ENCODE results near the gene CALML5.

Gene CALML5, protein sequence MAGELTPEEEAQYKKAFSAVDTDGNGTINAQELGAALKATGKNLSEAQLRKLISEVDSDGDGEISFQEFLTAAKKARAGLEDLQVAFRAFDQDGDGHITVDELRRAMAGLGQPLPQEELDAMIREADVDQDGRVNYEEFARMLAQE

DNA sequence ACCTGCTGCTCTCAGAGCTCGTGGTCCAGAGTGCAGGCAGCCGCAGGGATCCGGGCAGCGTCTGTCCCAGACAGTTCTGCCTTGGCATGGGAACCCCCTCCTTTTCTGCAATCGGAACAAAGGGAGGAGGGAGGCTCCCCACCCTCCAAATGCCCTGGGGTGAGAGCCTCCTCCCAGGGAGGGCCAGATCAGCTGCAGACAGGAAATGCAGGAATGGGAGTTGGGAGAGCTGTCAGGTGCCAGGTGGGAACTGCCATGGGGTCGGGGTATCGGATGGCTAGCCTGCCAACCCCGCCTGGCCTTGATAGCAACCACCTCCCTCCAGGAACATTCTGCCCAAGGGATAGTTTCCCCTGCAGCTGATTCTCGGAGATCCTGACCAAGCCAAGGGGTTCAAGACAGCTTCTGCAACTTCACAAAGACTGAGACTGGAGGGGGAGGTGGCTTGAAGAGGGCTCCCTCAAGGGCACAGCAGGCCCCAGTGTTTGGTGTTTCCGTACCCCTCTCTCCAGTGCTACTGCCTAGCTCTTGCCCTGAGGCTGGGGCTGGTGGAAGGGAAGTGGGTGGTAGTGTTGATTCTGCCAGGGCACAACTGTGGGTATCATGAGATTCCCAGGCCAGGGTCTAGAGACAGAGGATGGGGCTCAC is at the start of gene CALML5:
CALML5 (minus strand) TSS at position 78 of the 648 bp plus-strand sequence. CDS start 132 bp downstream, outside the sequence.
- no peak for DNase-seq (ENCODE audit: low spot score)

DNA sequence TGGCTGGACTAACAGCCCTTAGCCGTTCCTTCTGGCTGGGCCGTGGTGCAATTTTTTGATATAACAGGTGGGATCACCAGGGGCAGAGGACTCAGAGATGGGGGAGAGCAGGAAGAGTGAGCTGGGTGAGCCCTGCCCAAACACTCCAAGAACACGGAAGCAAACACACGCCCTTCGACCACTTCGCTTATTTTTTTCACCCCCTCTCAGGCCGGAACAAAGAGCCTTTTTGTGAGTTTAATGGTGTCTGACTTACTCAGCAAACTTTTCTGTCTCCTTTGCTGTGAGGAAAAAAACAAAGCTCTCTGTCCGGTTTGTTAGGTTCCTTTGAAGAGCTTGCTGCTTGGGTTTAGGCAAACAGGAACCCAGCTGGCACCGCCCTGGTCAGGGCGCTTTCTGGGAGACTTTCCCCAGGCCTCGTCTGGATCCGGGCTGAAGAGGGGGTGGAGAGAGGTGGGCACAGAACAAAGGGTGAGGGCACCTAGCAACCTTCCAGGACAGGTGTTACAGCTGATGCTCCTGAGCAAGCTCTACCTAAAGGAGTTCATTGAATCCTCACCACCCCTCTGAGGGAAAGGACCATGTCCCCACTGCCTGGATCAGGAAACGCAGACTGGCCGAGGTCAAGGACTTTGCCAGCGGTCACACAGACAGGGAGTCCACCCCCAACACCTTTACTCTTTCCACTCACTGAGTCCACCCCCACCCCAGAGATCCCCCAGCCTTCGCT is 48.7 kb upstream of the CALML5 start:
- no peak for DNase-seq (ENCODE audit: low spot score)

DNA sequence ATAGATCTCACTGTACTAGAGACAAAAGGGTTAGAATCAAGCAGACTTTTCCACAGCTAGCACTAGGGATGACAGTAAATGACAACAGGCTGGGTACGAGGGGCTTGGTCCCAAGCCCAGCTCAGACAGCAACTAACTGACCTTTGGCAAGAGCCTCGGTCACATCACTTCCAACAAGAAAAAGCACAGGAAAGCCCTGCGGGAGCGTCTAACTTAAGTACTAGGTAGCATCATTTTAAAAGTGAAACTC is 48.2 kb upstream of the CALML5 start:
- no peak for DNase-seq (ENCODE audit: low spot score)

DNA sequence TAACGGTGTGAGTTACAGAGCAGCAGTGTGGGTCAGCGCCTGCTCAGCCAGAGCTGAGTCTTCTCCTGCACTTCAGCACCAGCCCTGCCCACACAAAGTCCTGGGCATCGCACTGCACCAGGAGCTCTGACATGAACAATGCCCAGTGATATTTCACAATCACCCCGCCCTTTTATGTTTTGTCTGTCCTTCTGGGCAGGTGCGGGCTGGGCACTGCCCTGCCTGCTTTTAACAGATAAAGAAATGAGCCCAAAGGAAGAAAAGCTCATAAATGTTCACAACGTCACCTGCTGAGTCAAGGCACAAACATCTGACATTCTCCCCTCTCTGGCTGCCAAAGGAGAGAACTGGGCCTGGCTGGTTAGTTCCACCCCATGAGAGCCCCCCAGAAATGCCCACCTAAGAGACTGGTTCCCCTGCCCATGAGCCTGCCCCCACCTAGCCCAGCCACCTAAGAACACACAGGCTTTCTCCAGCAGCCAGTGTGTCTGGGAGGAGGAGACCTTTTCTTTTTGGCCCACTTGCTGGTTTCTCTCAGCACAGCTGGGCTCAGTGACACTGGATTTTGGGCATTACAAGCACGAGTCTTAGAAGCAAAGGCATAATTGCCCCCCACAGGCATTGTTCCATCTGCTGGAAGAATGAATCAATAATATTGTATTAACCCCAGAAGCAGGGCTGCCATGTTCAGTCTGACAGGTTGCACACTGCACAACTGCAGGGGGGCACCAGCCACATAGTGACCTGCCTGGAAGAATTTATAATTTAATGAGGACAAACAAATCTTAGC is 47.7 kb upstream of the CALML5 start:
- no peak for DNase-seq (ENCODE audit: low spot score)

DNA sequence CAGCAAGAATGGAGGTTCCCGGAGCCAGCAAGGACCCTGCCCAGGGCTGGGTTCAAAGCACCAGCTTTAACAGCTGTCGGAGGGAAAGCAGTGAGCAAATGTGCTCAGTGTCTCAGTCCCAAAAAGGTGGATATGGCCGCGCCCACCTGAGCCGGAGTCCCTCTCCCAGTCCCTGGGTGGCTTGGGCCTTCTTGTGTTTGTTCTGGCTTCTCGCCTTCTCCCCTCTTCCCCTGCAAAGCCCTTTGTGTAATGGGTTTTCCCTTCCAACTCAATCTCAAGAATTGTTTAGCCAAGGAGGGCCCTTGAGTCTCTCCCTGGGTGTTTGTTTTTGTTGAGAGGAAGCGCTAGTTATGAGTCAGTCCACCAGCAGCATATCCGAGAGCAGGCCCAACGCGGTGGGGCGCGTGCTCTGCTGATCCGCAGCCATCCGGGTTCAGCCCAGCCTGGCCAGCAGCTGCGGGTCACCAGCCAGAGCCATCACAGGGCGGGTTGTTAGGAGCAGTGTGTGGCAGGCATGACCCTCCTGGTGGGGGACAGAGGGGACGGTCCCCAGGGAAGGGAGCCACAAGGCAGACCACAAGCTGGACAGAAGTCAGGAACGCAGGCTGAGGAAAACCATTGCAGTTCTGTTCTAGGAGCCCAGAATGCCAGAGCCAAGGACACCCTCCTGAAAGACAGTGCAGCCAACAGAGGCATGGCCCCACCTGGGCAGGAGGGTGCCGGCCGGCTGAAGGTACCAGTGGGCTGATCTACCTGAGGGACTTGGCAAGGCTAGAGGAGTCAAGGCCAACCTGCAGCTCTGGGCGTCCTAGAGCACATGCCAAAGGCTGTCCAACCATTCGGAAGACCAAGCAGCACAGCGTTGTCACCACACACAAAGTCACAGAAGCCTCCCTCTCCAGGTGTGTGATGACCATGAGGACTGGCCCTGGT is 46.7 kb upstream of the CALML5 start:
- no peak for DNase-seq (ENCODE audit: low spot score)

DNA sequence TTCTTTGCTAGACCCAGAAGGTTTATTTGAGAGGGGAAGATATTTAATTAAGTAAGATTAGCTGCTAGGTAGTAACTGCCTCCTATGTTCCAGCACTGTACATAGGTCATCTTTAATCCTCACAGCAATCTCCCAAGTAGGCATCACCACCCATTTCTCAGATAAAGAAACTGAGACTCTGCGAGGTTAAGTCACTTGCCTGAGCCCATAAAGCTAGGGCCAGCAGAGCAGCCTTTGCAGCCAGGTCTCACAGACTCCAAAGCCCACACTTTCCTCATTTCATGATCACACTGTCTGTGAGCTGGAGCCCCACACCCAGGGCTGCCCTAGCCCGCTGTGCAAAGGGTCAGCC is 46.0 kb upstream of the CALML5 start:
- no peak for DNase-seq (ENCODE audit: low spot score)

DNA sequence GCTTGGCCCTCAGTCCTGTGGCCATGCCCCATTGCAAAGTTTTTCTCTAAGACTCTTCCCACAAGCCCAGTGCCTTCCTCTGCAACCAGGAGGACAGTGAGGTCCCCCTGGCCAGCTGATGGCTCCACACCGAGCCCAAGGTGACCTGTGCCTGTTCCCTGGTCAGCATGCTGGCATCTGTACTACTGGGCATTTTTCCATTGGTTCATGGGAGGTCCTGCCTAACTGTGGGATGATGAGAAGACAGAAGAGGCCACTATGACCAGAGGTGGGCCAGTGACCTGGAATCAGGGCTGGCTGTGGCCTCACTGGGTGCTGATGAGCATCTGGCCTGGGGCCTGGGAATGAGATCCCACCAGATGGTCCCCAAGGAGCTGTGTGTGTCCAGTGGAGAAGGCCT is 45.6 kb upstream of the CALML5 start:
- no peak for DNase-seq (ENCODE audit: low spot score)

DNA sequence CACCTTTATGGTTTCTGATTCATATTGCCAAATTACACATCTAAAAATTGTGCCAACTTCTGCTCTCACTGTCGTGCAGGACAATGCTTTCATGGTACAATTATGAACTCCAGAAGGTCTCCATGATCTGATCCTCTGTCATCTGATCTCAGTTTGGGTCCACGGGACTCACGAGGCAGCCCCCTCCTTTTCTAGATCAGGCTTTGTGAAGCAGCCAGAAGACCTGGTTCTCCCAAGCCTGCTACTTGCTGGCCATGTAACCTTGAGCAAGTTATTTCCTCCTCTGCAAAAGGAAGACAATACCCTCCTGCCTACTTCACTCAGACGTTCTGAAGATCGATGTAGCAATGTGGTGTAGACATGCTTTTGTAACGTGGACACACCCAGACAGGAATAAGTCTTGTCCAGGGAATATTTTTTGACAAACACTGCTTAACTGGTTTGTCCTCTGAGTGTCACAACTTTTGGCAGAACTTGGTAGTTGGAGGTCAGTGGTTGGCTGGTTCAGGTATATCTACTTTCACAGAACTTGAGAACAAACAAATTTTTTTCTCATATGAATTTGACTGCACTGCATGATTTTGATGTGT is 44.9 kb upstream of the CALML5 start:
- DNase-seq (ENCODE audit: low spot score), result no peak

DNA sequence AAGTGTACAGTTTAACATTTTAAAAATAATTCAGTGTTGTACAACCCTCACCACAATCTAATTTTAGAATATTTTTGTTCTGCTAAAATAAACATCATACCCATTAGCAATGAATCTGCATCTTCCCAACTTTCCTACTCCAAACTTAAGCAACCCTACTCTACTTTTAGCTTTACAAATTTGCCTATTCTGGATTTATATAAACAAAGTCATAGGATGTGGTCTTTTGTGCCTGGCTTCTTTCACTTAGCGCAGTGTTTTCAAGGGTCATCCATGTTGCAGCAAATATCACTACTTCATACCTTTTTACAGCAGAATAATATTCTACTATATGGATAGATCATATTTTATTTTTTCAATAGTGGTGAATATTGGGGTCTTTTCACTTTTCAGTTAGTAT is 44.3 kb upstream of the CALML5 start:
- DNase-seq (ENCODE audit: low spot score), result no peak

DNA sequence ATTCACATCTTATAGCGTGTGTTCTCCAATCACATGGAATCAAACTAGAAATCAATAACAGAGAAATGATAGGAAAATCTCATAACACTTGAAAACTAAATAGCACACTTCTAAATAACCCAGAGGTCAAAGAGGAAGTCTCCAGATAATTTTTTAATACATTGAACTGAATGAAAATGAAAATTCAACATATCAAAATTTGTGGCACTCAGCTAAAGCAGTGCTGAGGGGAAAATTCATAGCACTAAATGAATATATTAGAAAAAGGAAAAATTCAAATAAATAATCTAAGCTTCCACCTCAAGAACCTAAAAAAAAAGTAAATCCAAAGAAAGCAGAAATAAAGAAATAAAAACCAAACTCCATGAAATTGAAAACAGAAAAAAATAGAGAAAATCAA is 42.7 kb upstream of the CALML5 start:
- no peak for DNase-seq (ENCODE audit: low spot score)

DNA sequence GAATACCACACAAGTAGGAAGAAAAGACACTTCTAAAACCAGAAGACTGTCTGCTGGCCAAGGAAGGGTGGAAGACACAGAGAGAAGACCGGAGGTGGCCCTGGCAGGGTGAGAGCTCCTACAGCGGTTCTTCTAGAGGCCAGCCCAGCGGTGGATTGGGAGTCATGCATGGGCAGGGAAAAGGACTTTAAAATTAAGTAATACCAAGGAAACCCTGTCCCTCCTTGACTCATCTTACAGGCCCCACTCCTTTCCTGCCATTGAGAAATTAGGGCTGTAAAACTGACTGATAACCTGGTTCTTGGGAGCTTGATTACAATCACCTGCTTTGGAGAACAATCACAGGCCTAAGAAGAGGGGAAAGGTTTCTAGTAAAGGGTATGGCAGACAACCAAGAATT is 41.5 kb upstream of the CALML5 start:
- DNase-seq (ENCODE audit: low spot score), result no peak

DNA sequence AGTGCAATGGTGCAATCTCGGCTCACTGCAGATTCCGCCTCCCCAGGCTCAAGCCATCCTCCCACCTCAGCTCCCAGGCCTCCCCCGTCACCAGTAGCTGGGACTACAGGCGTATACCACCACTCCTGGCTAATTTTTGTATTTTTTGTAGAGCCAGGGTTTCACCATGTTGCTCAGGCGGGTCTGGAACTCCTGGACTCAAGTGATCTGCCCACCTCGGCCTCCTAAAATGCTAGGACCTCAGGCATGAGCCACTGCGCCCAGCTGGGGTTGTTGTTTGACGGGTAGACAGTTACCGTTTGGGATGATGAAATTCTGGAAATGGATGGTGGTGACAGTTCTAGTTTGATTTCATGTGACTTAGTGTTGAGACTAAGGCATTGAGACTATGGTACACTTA is 40.7 kb upstream of the CALML5 start:
- no peak for DNase-seq (ENCODE audit: low spot score)

DNA sequence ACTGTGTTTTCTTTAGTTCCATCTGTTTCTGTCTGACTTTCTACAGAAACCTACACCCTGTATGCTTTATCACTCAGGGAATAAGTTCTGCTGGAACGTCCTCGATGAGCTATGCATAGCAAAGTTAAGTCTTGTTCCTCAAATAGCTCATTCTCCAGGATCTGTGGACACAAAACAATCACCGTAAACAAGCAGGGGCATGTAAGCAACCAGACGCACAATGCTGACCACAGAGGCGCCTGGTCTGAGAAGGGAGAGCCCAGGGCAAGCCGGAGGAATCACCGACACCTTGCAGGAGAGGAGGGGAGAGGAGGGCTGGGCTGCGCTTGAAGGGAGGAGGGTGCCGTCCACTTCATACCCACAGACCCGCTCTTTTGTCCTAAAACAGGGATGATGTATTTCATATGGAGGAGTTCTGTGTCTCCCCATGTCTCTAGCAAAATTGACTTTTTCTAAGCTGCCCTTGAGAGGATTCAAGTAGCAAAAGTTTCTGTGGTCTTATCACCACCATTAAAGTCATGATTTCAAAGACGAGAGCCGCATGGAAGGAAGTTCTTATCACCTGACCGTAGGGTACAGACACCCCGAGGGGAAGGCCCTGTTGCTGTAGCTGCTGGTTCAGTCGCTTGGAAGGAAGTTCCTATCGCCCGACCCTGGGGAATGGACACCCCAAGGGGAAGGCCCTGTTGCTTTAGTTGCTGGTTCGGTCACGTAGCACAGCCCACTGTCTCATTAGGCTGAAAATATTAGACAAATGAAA is 39.7 kb upstream of the CALML5 start:
- no peak for DNase-seq (ENCODE audit: low spot score)

DNA sequence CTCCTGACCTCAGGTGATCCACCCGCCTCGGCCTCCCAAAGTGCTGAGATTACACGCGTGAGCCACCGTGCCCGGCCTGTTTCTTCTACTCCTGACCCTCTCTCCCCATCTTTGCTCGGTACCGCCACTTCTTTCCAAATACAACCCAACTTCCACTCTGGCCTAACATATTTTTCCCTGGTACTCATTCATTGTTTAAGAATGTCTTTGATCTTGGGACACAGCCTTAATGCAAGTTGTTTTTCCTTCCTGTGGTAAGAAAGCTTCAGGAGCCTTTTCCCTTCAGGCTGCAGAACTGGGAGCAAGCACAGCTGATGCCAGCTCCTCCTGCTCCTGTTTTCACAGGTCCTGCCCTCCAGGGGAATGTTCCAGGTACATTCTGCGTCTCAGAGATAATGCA is 39.1 kb upstream of the CALML5 start:
- no peak for DNase-seq (ENCODE audit: low spot score)

DNA sequence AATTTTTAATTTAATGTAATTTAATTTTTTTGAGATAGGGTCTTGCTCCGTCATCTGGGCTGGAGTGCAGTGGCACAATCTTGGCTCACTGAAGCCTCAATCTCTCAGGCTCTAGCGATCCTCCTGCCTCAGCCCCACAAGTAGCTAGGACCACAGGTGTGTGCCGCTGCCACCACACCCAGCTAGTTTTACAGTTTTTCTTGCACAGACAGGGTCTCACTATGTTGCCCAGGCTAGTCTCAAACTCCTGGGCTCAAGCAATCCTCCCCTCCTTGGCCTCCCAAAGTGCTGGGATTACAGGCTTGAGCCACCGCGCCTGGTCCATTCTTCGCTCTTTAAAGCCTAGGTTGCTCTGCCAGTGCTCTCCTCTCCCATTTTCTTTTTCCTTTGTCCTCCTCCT is 38.3 kb upstream of the CALML5 start:
- DNase-seq (ENCODE audit: low spot score), result no peak

DNA sequence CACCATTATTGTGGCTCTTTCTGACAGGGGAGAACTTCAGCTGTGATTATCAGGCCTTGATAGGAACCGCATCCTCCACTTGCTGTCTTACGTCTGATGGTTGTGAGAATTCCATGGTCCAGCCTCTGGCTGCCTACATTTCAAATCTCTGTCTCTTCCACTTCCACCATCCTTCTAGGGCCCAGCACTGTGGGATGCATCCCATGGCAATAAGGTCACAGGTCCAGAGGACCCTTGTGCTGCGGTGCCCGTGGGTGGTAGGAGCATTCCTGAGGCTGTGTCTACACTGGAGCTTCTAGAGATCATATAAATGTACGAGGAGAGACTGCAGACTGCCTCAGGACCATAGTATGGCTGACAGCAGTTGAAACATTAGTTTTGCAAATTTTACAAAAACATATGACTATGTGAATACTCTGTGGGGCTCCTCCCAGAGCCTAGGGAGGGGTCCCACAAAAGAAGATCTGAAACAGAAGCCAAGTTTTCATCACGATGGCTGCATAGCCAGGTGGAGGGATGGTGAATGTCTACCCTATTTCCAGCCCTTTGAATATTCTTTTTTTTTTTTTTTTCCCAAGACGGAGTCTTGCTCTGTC is 37.2 kb upstream of the CALML5 start:
- no peak for DNase-seq (ENCODE audit: low spot score)

DNA sequence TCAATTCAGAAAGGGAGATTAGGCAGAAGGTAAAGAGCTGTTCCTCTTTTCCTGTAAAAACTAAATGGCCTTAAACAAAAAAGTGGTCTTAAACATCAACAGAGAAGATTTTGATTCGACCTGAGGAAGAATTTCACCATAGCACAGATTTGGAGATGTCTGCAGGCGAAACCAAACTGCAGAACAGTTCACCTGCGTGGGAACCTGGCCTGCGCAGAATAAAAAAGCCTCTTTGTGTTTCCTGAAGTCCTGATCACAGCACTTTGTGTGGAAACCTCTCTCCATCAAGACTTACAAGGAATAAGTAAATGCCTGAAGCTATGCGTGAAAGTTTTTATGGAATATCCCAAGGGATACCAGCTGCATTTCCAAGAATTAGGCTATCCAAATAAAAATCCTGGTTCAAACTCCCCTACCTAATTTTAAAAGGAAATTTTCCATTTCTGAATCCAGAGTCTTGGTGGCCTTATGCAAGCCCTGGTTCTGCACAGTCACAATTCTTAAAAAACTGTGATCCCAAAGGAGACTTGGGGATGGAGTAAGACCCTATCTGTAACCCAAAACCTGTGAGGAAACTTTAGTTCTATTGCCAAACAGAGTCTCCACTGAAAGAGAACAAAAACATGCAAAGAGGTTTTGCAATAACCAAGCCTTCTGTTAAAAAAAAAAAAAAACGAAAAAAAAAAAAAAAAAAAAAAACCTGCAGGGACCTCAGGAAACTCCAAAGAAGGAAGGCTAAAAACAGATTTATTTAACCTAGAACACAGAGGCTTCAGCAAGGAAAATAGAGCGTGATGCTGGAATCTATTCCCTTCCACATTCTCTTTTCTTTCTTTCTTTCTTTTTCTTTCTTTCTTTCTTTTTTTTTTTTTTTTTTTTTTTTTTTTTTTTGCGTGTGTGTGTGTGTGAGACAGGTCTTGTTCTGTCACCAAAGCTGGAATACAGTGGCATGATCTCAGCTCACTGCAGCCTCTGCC is 35.8 kb upstream of the CALML5 start:
- DNase-seq (ENCODE audit: low spot score), result no peak

DNA sequence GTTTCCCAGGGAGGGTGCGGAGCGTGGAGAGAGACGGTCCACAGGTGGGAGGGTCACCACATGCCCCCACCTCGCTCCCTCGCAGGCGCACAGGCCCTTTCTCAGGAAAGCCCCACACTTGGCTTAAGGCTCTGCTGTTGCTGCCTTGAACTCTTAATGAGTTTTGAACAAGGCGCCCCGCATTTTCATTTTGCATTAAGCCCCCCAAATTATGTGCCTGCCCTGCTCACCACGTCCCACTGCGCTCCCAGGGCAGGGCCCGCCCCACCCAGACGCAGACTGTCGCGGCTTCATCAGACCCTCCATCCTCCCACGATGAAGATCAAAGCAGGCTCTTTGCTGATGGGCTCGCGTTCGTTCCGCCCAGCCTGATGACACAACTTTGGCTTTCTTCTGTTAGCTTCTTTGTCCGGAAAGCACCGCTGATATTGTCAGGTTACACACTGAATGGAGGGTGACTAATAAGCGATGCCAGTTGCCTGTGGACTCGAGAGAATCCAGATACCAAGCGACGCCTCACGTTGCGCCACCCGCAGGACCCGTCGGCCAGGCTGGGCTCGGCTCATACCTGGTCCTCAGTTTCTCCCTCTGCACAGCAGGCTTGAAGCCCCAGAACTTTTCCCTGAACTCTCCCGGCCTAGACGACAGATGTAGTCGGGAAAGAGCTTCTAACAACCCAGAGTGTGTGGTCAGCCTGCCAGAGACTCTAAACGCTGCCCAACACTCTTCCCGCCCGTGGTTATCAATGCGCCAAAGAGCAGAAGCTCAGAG is 34.9 kb upstream of the CALML5 start:
- DNase-seq (ENCODE audit: low spot score), result no peak
